GM12878 (cell line): ENCODE measurements around the gene XCR1. TPM values are rescaled to one million over a fixed set of nuclear protein-coding genes. Genes with fewer than 3 reads are reported as not detected.
A peak's percentile ranks its signal among the peaks of the same experiment; 100 is the strongest.

Experiments used
- BCL11A ChIP-seq: IDR thresholded peaks from 2 replicates; pipeline ENCODE4 v1.6.1; 2011; ENCODE audit warnings: low read depth, low read length
- BMI1 ChIP-seq: fragments of 450-650 bp; IDR thresholded peaks from 2 replicates; pipeline ENCODE4 v1.6.1; 2016; ENCODE audit warnings: mild to moderate bottlenecking, moderate library complexity, borderline replicate concordance
- HDAC2 ChIP-seq: fragments of 200-600 bp; sonication (generic); IDR thresholded peaks from 2 replicates; pipeline ENCODE4 v1.6.1; 2017
- HDAC6 ChIP-seq: fragments of 200-600 bp; sonication (generic); IDR thresholded peaks from one replicate; pipeline ENCODE4 v1.8.0; 2017; ENCODE audit warnings: antibody characterized with exemption; ENCODE audit not compliant: unreplicated experiment
- NFIC ChIP-seq: IDR thresholded peaks from 2 replicates; pipeline ENCODE4 v1.6.1; 2012; ENCODE audit warnings: low read depth, mild to moderate bottlenecking, inconsistent platforms, low read length, moderate library complexity
- NFXL1 ChIP-seq: fragments of 450-650 bp; IDR thresholded peaks from 2 replicates; pipeline ENCODE4 v1.6.1; 2017; ENCODE audit warnings: antibody characterized with exemption, mild to moderate bottlenecking, borderline replicate concordance
- SIN3A ChIP-seq: IDR thresholded peaks from 2 replicates; pipeline ENCODE4 v1.6.1; 2012; ENCODE audit warnings: low read depth, low read length, improper control_type of control experiment
- ZNF274 ChIP-seq: IDR thresholded peaks from one replicate; pipeline ENCODE4 v1.8.0; 2011; ENCODE audit not compliant: insufficient read length, insufficient read depth
- polyA plus RNA-seq, 11 experiments: library from polyadenylated mRNA; depleted of rRNA in 4 of 11; unstranded in 6 of 11; stranded (reverse) in 5 of 11; fragments of >200 nt; fragmentation: Nextera tagmentation in 4 of 11; fragmentation: Illumina TruSeq in 1 of 11; extraction: Ambion mirVana in 4 of 11; extraction: Trizol in 1 of 11; gene quantifications; 1 replicate in 1 of 11; 2 replicates in 10 of 11; pipeline versions ENCODE4 v1.2.1 to v1.2.3, GENCODE V29; 2011 to 2016; ENCODE audit warnings: inconsistent platforms in 2 of 11, missing spikeins in 2 of 11, low read depth in 1 of 11
- total RNA-seq, 4 experiments: library from RNA; depleted of rRNA in 3 of 4; stranded (reverse); fragments of >200 nt in 3 of 4; fragmentation: Illumina TruSeq in 1 of 4; extraction: Trizol in 1 of 4; gene quantifications; 2 replicates each; pipeline versions ENCODE4 v1.2.1 to v1.2.3, GENCODE V29; 2013 to 2021
- TF ChIP-seq, protein P1 (sequence below): IDR thresholded peaks from 2 replicates; pipeline ENCODE4 v1.6.1; 2012; ENCODE audit warnings: low read length, inconsistent platforms
- TF ChIP-seq, protein P2 (sequence below), 3 experiments: IDR thresholded peaks in 2 of 3; conservative IDR thresholded peaks in 1 of 3; 2 replicates each; pipeline ENCODE4 v1.5.1; 2011; ENCODE audit warnings: low read depth in 3 of 3, low read length in 3 of 3, mild to moderate bottlenecking in 3 of 3, control low read depth in 2 of 3, moderate library complexity in 2 of 3, inconsistent platforms in 1 of 3, mixed read lengths in 1 of 3; ENCODE audit not compliant: control insufficient read depth in 2 of 3, insufficient read depth in 1 of 3; ENCODE audit errors: extremely low read depth in 1 of 3

The XCR1 gene
- total and polyA plus RNA-seq, 10 of the 15 experiments (the other 5 are each of a cell fraction or from before 2014, with no cell fraction given) = 0.02 to 0.29 (median 0.13) TPM; not detected in 2

DNA sequence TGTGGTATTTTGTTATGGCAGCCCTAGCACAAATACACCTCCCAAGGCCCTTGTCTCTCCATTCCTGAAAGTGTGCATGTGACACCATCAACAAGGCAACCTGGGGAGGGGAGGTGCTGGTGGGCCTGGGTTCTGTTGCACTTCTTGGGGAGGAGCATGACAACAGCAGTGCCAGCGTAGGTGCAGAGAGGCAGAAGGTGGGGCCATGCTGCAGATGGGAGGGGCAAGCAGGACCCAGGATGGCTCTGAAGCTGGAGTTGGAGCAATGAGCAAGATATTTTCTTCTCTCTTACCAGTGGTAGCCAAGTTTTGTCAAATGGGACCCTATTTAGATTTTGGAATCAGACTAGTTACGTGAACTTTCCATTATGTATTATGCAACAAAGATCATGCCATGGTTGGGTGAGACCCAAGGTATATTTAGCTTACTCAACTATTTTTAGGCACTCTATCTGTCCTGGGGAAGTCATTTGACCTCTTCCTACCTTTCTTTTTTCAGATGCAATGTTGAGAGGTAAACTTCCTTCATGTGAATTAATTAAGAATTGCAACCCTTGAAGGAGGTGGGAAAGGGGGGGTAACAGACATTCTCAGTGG lies 35.1 kb downstream of the XCR1 start (continued):
- TF ChIP-seq NFIC (peak; percentile 48; the same call in 1 of the 2 replicates), BCL11A (no peak), SIN3A (no peak), HDAC6 (no peak), BMI1 (no peak), HDAC2 (no peak), ZNF274 (no peak), NFXL1 (no peak)
- TF ChIP-seq, protein P1, sequence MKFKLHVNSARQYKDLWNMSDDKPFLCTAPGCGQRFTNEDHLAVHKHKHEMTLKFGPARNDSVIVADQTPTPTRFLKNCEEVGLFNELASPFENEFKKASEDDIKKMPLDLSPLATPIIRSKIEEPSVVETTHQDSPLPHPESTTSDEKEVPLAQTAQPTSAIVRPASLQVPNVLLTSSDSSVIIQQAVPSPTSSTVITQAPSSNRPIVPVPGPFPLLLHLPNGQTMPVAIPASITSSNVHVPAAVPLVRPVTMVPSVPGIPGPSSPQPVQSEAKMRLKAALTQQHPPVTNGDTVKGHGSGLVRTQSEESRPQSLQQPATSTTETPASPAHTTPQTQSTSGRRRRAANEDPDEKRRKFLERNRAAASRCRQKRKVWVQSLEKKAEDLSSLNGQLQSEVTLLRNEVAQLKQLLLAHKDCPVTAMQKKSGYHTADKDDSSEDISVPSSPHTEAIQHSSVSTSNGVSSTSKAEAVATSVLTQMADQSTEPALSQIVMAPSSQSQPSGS = no peak
- TF ChIP-seq, protein P2, sequence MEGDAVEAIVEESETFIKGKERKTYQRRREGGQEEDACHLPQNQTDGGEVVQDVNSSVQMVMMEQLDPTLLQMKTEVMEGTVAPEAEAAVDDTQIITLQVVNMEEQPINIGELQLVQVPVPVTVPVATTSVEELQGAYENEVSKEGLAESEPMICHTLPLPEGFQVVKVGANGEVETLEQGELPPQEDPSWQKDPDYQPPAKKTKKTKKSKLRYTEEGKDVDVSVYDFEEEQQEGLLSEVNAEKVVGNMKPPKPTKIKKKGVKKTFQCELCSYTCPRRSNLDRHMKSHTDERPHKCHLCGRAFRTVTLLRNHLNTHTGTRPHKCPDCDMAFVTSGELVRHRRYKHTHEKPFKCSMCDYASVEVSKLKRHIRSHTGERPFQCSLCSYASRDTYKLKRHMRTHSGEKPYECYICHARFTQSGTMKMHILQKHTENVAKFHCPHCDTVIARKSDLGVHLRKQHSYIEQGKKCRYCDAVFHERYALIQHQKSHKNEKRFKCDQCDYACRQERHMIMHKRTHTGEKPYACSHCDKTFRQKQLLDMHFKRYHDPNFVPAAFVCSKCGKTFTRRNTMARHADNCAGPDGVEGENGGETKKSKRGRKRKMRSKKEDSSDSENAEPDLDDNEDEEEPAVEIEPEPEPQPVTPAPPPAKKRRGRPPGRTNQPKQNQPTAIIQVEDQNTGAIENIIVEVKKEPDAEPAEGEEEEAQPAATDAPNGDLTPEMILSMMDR (IDR thresholded peaks at IDR 0.05 in 2 of 3, conservative IDR thresholded peaks at IDR 0.05 in 1 of 3; ENCODE audit: control insufficient read depth in 2 of 3, extremely low read depth in 1 of 3, insufficient read depth in 1 of 3, low read depth in 3 of 3, low read length in 3 of 3) = no peak
- TF ChIP-seq, all 136 proteins: peak for 7
